Nephron progenitor cell (in vitro differentiated cells): ENCODE data around the gene GORASP2.

Experiments
- DNase-seq: peaks from one replicate; pipeline ENCODE4 v3.0.0; 2021
- H3K27ac Mint-ChIP-seq: 2 replicates; pipeline ENCODE4 v1.8.0; 2021; ENCODE audit warnings: mild to moderate bottlenecking, moderate library complexity, mixed read lengths
- H3K27me3 Mint-ChIP-seq: 2 replicates; pipeline ENCODE4 v1.8.0; 2021; ENCODE audit warnings: mild to moderate bottlenecking, low read depth, mixed read lengths; ENCODE audit not compliant: poor library complexity
- H3K36me3 Mint-ChIP-seq: 2 replicates; pipeline ENCODE4 v1.8.0; 2021; ENCODE audit warnings: low read depth, mixed read lengths
- H3K4me1 Mint-ChIP-seq: 2 replicates; pipeline ENCODE4 v1.8.0; 2021; ENCODE audit warnings: mixed read lengths
- H3K4me3 Mint-ChIP-seq: 2 replicates; pipeline ENCODE4 v1.8.0; 2021; ENCODE audit warnings: mild to moderate bottlenecking, moderate library complexity, mixed read lengths
- H3K9me3 Mint-ChIP-seq: 2 replicates; pipeline ENCODE4 v1.8.0; 2021; ENCODE audit warnings: mild to moderate bottlenecking, moderate library complexity, mixed read lengths
- TF ChIP-seq, protein P1 (sequence below): fragments of 200-600 bp; sonication (generic); IDR thresholded peaks from 2 replicates; pipeline ENCODE4 v1.5.0; 2021; ENCODE audit warnings: antibody characterized with exemption

Gene GORASP2

DNA sequence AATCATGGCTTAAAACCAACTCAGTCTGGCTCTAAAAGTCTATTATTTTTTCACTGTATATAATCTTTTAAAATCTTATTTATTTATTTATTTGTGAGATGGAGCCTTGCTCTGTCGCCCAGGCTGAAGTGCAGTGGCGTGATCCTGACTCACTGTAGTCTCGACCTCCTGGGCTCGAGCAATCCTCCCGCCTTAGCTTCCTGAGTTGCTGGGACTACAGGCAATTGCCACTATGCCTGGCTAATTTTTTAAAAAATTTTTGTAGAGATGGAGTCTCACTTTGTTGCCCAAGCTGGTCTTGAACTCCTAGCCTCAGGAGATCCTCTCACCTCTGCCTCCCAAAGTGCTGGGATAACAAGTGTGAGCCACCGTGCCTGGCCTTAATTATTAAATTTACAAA lies 14.5 kb downstream of the GORASP2 start:
- Mint-ChIP-seq H3K36me3 (peaks cover 28% of the 10 kb centered on the region), H3K9me3 (no peaks in the 10 kb centered on the region), H3K4me1 (peaks cover 4% of the 10 kb centered on the region), H3K4me3 (no peak overlapping the region), H3K27ac (no peak overlapping the region), H3K27me3 (no peaks in the 10 kb centered on the region)
- TF ChIP-seq, protein P1, sequence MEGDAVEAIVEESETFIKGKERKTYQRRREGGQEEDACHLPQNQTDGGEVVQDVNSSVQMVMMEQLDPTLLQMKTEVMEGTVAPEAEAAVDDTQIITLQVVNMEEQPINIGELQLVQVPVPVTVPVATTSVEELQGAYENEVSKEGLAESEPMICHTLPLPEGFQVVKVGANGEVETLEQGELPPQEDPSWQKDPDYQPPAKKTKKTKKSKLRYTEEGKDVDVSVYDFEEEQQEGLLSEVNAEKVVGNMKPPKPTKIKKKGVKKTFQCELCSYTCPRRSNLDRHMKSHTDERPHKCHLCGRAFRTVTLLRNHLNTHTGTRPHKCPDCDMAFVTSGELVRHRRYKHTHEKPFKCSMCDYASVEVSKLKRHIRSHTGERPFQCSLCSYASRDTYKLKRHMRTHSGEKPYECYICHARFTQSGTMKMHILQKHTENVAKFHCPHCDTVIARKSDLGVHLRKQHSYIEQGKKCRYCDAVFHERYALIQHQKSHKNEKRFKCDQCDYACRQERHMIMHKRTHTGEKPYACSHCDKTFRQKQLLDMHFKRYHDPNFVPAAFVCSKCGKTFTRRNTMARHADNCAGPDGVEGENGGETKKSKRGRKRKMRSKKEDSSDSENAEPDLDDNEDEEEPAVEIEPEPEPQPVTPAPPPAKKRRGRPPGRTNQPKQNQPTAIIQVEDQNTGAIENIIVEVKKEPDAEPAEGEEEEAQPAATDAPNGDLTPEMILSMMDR, result no peak
- no peak for DNase-seq

DNA sequence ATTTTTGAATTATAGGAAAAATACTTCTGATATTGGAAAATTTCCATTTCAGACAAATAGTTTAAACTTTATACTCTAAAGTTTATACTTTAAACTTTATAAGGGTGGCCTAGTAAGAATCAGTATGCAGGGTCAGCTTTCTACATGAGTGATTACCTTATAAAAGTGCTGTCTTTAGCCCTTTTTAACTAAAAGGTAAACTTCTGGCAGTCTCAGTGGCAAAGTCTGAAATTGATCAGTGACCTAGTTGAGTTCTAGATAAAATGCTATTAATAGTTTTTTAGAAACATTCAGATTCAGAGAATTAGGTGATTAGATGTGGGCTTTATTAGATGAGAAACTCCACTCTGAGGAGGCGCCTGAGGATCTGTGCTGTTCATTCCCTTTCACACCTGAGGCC lies 15.5 kb downstream of the GORASP2 start:
- TF ChIP-seq, protein P1, result no peak
- DNase-seq, result no peak
- Mint-ChIP-seq H3K4me3 (no peak overlapping the region), H3K4me1 (peaks cover 4% of the 10 kb centered on the region), H3K27ac (no peak overlapping the region), H3K36me3 (peaks cover 30% of the 10 kb centered on the region), H3K27me3 (no peaks in the 10 kb centered on the region), H3K9me3 (no peaks in the 10 kb centered on the region)

DNA sequence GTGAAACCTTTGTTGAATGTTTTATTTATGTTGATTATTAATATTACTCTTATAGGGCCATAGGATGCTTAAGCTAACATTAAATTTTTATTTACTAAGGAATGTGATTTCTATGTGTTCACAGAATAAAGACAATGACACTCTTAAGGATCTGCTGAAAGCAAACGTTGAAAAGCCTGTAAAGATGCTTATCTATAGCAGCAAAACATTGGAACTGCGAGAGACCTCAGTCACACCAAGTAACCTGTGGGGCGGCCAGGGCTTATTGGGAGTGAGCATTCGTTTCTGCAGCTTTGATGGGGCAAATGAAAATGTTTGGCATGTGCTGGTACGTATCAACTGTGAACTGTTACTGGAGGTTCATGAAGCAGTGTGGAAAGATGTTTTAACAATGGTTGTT lies 20.4 kb downstream of the GORASP2 start:
- H3K4me1 Mint-ChIP-seq, result no peaks in the 10 kb centered on the region
- H3K27ac Mint-ChIP-seq, result no peak overlapping the region
- H3K4me3 Mint-ChIP-seq, result no peak overlapping the region
- TF ChIP-seq, protein P1, result no peak
- no peaks in the 10 kb centered on the region for H3K9me3 Mint-ChIP-seq
- DNase-seq, result no peak
- H3K27me3 Mint-ChIP-seq, result no peaks in the 10 kb centered on the region
- H3K36me3 Mint-ChIP-seq, result peaks cover 46% of the 10 kb centered on the region

DNA sequence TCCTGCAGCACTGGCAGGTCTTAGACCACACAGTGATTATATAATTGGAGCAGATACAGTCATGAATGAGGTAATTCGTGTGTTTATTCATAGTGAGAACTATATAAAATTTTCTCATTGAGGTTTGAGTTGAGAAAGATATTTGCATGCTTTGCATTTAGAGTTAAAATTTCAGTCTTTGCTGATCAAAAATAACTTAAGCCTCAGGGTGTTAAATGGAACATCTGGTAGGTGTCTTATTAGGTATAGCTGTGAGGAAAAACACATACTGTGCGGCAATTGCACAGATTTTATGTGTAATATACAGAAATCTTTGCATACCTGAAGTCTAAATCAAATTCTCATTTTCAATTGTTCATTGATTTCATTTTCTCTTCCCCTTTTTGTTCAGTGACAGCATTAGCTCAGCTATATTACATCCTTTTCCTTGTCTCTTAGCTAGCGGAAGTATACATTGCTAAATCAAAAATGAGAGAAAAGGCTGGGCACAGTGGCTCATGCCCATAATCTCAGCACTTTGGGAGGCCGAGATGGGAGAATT lies 21.2 kb downstream of the GORASP2 start:
- no peak overlapping the region for H3K4me3 Mint-ChIP-seq
- no peaks in the 10 kb centered on the region for H3K9me3 Mint-ChIP-seq
- no peak for DNase-seq
- H3K4me1 Mint-ChIP-seq, result no peaks in the 10 kb centered on the region
- H3K27me3 Mint-ChIP-seq, result no peaks in the 10 kb centered on the region
- TF ChIP-seq, protein P1, result no peak
- peaks cover 54% of the 10 kb centered on the region for H3K36me3 Mint-ChIP-seq
- no peak overlapping the region for H3K27ac Mint-ChIP-seq

DNA sequence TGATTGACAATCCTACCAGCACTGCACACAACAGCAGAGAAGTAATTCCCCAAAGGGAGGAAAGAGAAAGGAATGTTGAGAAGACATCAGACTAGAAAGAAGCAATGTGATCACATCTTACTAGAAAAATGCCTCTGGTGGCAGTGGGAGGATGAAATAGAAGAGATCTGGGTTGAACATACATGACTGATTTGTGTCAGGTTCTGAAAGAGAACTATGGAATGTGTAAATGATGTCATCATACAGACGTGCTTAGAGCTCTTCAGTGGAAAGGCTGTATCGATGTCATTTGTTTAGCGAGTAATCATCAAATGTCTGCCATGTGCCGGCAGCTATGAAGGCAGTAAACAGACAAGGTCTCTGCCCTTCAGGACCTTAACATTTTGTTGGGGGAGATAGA lies 24.9 kb downstream of the GORASP2 start:
- Mint-ChIP-seq H3K4me3 (no peak overlapping the region), H3K27ac (no peak overlapping the region), H3K9me3 (no peaks in the 10 kb centered on the region), H3K27me3 (no peaks in the 10 kb centered on the region), H3K36me3 (peaks cover 75% of the 10 kb centered on the region), H3K4me1 (no peaks in the 10 kb centered on the region)
- no peak for DNase-seq
- TF ChIP-seq, protein P1, result no peak

DNA sequence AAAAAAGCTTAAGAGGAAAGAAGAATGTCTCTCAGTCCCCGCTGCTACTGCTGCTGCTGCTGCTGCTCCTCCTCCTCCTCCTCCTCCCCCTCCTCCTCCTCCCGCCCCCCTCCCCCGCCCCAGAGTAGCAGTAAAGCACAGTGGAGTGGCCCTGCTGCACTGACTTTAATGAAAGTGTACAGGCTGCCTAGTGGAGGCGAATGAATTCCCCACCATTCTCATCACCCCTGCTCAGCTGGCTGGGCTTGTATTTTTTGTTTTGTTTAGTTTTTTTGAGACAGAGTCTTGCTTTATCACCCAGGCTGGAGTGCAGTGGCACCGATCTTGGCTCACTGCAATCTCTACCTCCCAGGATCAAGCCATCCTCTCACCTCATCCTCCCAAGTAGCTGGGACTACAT lies 34.3 kb downstream of the GORASP2 start:
- Mint-ChIP-seq H3K4me3 (no peak overlapping the region), H3K4me1 (no peaks in the 10 kb centered on the region), H3K27ac (no peak overlapping the region), H3K9me3 (no peaks in the 10 kb centered on the region), H3K36me3 (peaks cover 65% of the 10 kb centered on the region), H3K27me3 (no peaks in the 10 kb centered on the region)
- TF ChIP-seq, protein P1, result no peak
- DNase-seq, result no peak
